Psoas muscle (tissue), 8 donors: Measurements from ENCODE around the gene TLN1. TPM values are rescaled to one million over a fixed set of nuclear protein-coding genes. Genes with fewer than 3 reads are reported as not detected.

Experiments
- ATAC-seq, 4 donors: fragments of 200-7000 bp; cut with Tn5 transposase; one replicate each; pipeline ENCODE4 v1.9.1; 2020; ENCODE audit warnings: moderate library complexity in 3 of 4, mild to moderate bottlenecking in 2 of 4
- DNase-seq, 2 donors: peaks; one replicate each; pipeline ENCODE4 v3.0.0-alpha.2; 2020
- H3K27ac ChIP-seq: fragments of 200-600 bp; one replicate; pipeline ENCODE4 v1.8.0; 2022
- H3K27me3 ChIP-seq, 3 donors: fragments of 200-600 bp in 1 of 3; one replicate each; pipeline versions ENCODE4 v1.6.1 to v1.8.0; 2013 to 2022; ENCODE audit warnings: low read length in 2 of 3, mild to moderate bottlenecking in 2 of 3, moderate library complexity in 1 of 3; ENCODE audit not compliant: insufficient read depth in 3 of 3
- H3K36me3 ChIP-seq, 2 donors: fragments of 200-600 bp in 1 of 2; one replicate each; pipeline versions ENCODE4 v1.6.1 to v1.8.0; 2013 to 2022; ENCODE audit warnings: low read depth in 1 of 2, mild to moderate bottlenecking in 1 of 2, moderate library complexity in 1 of 2; ENCODE audit not compliant: insufficient read depth in 1 of 2
- H3K4me1 ChIP-seq: fragments of 200-600 bp; one replicate; pipeline ENCODE4 v1.8.0; 2022
- H3K4me3 ChIP-seq: fragments of 200-600 bp; one replicate; pipeline ENCODE4 v1.8.0; 2022; ENCODE audit warnings: mild to moderate bottlenecking
- H3K9me3 ChIP-seq: fragments of 200-600 bp; one replicate; pipeline ENCODE4 v1.8.0; 2022
- WGBS, 3 donors: extraction: QIAGEN DNeasy Blood & Tissue Kit; methylation state at CpG; one replicate each; pipeline versions ENCODE4 v1.1.6 to v1.1.7; 2013; 5-methylcytosine and 5-hydroxymethylcytosine counted together
- intact Hi-C, 2 donors: fragments of 100-400 bp; cut with DNase I; formaldehyde crosslinking; loops; one replicate each; pipeline versions ENCODE4 v1.11.0 to v1.14.2; 2022
- polyA plus RNA-seq, 3 donors: library from polyadenylated mRNA; stranded (reverse); fragments of 200-250 nt; gene quantifications; one replicate each; pipeline ENCODE4 v1.2.3, GENCODE V29; 2013
- total RNA-seq, 4 donors: library from RNA; stranded (reverse); fragmentation: NEBNext Ultra II Directional in 2 of 4; extraction: Animal tissue kit (Norgen Biotek cat#: 25700) in 2 of 4; gene quantifications; one replicate each; pipeline versions ENCODE4 v1.2.1 to v1.2.4, GENCODE V29; 2021 to 2023
- TF ChIP-seq, protein P1 (sequence below): fragments of 200-600 bp; IDR thresholded peaks from one replicate; pipeline ENCODE4 v1.8.0; 2022; ENCODE audit warnings: antibody characterized with exemption
- donor health status: healthy with polysubstance abuse.
- donor health status: DM: no; HTN: no; CAD: no; lungs with moderate emphysema.
- donor health status: Bipolar disorder and iron deficiency.
- donor health status: healthy.
- donor health status: DM: yes; HTN: yes; CAD: no.
- donor health status: DM: no; HTN: no; CAD: no.
- donor health status: DM: no; HTN: no; CAD: no.
- donor health status: DM: yes; HTN: yes; CAD: no.

TLN1 gene
- total and polyA plus RNA-seq, 7 donors: 88.2 to 320 (median 150) TPM

DNA sequence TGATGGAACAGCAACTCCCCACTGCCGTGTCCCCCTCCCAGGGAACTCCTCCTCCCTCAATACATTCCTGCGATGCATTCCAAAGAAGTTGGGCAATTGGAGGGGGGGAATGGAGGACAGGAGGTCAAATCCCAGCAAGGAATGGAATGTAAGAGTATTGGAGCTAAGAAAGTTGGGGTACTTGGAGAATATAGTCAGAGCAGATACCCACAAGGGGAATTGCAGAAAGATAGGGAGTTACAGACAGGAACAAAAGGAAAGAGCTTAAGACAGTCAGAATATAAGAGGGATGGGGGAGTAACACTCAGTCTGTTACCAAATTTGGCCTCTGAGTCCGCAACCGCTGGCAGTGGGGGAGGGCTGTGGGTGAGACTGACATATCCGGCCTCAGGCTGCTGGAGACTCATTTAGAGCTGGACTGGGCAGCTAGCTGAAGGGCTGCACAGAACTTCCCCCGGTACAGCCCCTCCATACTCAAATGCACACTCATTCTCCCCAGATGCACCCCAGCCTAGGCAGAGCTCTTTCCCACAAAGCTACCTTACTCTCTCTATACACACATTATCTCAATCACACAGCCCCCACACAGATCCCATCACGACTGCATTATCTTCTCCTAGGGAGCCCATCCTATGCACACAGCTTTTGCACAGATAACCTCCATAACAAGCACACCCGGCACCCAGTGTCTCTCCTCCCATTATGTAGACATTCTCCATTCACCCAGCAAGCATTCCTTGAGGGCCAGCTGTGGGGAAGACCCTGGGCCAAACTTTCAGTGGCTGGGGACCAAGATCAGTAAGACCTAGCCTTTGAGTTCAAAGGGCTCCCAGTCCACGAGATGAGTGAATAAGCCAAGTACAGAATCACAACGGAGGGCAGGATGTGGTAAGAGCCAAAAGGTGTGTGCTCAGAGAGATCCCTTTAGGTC lies 3.7 kb downstream of the TLN1 start:
- DNase-seq (peak; percentile 83 to 89), ATAC-seq (peak; percentile 53 to 65 (median 60))
- Histone ChIP-seq H3K4me1 (peaks cover 49% of the 10 kb centered on the region), H3K27ac (peak overlapping the region; percentile 98), H3K4me3 (peak overlapping the region; percentile 82), H3K36me3 (peaks cover 17 to 36% of the 10 kb centered on the region in 2 donors), H3K9me3 (no peaks in the 10 kb centered on the region), H3K27me3 (no peaks in the 10 kb centered on the region)
- TF ChIP-seq, protein P1, sequence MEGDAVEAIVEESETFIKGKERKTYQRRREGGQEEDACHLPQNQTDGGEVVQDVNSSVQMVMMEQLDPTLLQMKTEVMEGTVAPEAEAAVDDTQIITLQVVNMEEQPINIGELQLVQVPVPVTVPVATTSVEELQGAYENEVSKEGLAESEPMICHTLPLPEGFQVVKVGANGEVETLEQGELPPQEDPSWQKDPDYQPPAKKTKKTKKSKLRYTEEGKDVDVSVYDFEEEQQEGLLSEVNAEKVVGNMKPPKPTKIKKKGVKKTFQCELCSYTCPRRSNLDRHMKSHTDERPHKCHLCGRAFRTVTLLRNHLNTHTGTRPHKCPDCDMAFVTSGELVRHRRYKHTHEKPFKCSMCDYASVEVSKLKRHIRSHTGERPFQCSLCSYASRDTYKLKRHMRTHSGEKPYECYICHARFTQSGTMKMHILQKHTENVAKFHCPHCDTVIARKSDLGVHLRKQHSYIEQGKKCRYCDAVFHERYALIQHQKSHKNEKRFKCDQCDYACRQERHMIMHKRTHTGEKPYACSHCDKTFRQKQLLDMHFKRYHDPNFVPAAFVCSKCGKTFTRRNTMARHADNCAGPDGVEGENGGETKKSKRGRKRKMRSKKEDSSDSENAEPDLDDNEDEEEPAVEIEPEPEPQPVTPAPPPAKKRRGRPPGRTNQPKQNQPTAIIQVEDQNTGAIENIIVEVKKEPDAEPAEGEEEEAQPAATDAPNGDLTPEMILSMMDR: no peak
- intact Hi-C loops: loop anchor here (2.0 kb wide), 1 partner anchor 38 kb away; no protein-coding TSS in a partner anchor
- WGBS, 3 donors: 4 to 9% (median 5%) methylated on average over 10 of the region's 10 CpGs

GRCh38 chr9:35727676-35728040 lies 4.3 kb downstream of the TLN1 start:
- Histone ChIP-seq H3K4me1 (peaks cover 45% of the 10 kb centered on the region), H3K9me3 (no peaks in the 10 kb centered on the region), H3K4me3 (peak overlapping the region; percentile 82), H3K27ac (peak overlapping the region; percentile 98), H3K36me3 (peaks cover 20 to 39% of the 10 kb centered on the region in 2 donors), H3K27me3 (no peaks in the 10 kb centered on the region)
- WGBS, 3 donors: 60 to 70% (median 67%) methylated on average over 5 of the region's 5 CpGs
- no peak for ATAC-seq
- DNase-seq: no peak
- intact Hi-C loops: loop anchor here (2.0 kb wide), 1 partner anchor 37 kb away; no protein-coding TSS in a partner anchor
- TF ChIP-seq, protein P1: no peak

- intact Hi-C loops: no loop called here
- ATAC-seq (no peak), DNase-seq (no peak)
- H3K4me3 ChIP-seq: peak overlapping the region; percentile 82
- 53 to 66% (median 58%) methylated on average over 3 of the region's 3 CpGs for WGBS, 3 donors
- H3K27ac ChIP-seq: peak overlapping the region; percentile 98
- H3K36me3 ChIP-seq: peaks cover 24 to 46% of the 10 kb centered on the region in 2 donors
- no peaks in the 10 kb centered on the region for H3K27me3 ChIP-seq
- H3K4me1 ChIP-seq: peaks cover 45% of the 10 kb centered on the region
- TF ChIP-seq, protein P1: no peak
- no peaks in the 10 kb centered on the region for H3K9me3 ChIP-seq
Observed at GRCh38 chr9:35726931-35727330, 5.1 kb downstream of the TLN1 start.

DNA sequence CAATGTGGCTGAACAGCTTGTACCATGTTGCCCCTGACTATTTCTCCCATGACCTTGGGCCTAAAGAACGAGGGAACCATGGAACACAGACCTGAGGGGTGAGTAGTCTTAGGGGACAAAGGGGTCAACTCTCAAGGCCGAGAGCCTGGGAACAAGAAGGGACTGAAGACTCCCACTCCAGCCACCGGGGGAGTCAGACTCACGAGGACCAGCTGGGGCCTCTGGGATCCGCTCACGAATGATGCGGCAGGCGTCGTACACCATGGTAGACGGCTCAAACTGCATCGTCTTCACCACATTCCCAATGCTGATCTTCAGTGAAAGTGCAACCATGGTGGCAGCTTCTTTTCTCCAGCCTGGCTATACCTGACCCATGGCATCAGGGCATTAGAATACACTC lies 6.6 kb downstream of the TLN1 start:
- Histone ChIP-seq H3K27me3 (no peaks in the 10 kb centered on the region), H3K4me3 (no peak overlapping the region), H3K9me3 (no peaks in the 10 kb centered on the region), H3K36me3 (peaks cover 30 to 62% of the 10 kb centered on the region in 2 donors), H3K4me1 (peaks cover 37% of the 10 kb centered on the region), H3K27ac (no peak overlapping the region)
- TF ChIP-seq, protein P1: no peak
- WGBS, 3 donors: 88 to 93% (median 89%) methylated on average over 11 of the region's 11 CpGs
- intact Hi-C loops: loop anchor here in 1 of 2 donors (2.0 kb wide), 1 partner anchor 27 kb away; no protein-coding TSS in a partner anchor
- DNase-seq: no peak
- no peak for ATAC-seq
